HG02884 (cell line): Measurements from ENCODE around the gene ALDH9A1.
A peak's percentile ranks its signal among the peaks of the same experiment; 100 is the strongest.
"Not testable (repeated sequence)": the region's sequence is repeated elsewhere in the genome, so short reads cannot be mapped to it uniquely, and the experiment has no call there.

Experiments
- ATAC-seq: cut with Tn5 transposase; IDR thresholded peaks from one replicate; pipeline ENCODE4 v1.9.1; 2021; ENCODE audit warnings: mild to moderate bottlenecking, moderate library complexity; ENCODE audit not compliant: unreplicated experiment

ALDH9A1 gene

DNA sequence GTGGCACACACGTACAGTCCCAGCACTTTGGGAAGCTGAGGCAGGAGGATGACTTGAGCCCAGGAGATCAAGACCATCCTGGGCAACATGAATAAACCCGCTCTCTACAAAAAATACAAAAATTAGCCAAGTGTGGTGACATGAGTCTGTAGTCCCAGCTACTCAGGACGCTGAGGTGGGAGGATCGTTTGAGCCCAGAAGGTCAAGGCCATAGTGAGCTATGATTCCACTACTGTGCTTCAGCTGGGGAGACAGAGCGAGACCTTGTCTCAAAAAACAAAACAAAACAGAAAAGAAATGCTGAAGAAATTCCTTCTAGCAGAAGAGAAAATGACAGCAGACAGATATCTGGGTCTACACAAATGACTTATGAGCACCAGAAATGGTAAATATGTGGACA lies 10.3 kb downstream of the ALDH9A1 start:
- no peak for ATAC-seq

DNA sequence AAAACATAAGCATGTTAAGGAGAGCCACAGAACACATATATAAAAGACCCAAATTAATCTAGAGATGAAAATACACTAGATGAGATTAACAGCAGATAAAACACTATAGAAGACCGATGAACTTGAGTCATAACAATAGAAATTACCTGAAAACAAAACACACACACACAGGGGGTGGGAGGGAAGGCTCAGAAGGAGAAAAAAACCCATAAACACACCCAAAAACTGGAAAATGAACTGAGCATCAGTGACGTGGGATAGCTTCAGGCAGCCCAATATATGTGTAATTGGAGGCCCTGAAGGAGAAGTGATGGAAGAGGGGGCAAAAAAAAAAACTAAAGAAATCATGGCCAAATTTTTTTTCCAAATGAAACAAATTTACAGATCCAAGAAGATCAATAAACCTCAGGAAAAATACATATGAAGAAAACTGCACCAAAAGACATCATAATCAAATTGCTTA lies 11.4 kb downstream of the ALDH9A1 start:
- ATAC-seq: peak; percentile 58

DNA sequence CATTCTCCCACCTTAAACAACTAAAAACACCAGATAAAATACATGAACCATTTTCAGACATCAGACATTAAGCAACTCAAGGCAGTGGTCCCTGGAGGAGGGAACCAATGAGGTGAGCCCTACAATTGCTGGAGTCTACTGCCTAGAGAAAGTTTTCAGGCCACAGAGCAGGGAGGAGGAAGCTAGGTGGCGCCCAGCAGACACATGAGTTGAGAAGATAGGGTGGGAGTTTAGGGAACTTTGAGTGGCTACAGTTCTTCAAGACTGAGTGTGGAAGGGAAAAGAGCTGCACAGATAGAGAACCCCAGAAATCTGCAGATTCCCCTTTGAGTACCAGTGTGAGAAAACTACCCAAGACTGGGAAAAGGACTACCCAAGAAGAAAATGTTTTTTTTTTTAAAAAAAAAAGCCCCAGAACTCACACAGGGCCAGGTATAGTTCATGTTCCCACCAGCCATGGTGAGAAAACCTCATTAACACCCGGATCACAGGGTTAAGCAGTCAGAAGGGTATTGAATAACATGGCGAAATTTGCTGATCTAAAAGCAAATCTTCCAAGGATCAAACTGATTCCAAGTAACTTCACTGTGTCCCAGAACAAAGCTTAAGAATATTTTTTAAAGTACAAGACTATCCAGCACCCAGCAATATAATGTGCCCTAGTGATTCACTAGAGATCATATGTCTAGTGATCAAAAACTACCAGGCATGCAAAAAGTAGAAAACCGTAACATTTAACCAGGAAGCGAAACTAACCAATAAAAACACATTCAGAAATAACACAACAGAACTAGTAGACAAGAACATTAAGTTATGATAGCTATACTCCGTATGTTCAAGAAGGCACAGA lies 12.0 kb downstream of the ALDH9A1 start:
- peak; percentile 78 for ATAC-seq

DNA sequence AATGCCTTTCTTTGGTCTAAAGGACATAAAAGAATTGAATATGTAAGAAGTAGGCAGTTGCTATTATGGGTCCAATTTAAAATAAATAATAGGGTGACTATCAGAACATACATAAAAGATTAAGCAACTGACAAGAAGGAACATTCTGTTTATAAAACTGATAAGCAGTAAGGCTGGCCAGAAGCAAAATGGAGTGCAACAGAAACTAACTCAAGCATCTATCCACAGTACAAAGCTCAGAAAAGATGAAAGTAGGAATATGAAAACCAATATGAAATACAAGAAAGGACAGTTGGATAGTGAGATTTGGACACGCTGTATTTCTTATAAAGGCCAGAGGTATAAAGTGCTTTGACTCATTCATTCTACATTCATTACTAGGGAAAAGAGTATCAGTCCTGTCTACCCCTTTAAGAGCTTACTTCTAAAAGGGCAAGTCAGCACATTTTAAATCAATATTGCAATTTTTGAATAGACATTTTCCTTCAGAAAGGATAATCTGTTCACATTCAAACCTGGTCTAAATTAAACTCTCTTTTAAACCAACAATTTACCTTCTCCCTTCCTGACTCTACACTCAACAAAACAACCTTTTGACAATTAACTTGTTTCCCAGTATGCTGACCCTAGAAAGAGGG lies 14.4 kb downstream of the ALDH9A1 start:
- no peak for ATAC-seq

DNA sequence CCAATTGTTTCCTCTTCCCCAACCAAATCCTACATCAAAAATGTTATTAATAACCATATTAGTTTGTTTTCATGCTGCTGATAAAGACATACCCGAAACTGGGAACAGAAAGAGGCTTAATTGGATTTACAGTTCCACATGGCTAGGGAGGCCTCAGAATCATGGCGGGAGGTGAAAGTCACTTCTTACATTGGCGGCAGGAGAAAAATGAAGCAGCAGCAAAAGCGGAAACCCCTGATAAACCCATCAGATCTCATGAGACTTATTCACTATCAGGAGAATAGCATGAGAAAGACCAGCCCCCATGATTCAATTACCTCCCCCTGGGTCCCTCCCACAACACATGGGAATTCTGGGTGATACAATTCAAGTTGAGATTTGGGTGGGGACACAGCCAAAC lies 17.6 kb downstream of the ALDH9A1 start:
- not testable (repeated sequence) for ATAC-seq

DNA sequence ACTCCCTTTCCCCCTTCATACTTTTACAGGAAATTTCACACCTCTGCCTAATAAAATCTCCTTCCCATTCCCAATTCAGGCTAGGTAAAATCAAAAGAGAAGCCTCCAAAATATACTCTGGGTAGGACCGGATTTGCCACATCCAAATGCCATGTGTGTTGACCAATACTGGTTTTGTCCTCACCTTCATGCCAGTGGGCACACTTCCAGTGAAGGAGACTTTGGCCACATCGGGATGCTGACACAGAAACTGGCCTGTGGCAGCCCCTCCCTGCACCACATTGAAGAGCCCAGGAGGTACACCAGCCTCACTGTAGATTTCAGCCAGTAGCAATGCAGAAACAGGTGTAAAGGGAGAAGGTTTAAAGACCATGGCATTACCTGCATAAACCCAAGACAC lies 18.1 kb downstream of the ALDH9A1 start:
- ATAC-seq: no peak

DNA sequence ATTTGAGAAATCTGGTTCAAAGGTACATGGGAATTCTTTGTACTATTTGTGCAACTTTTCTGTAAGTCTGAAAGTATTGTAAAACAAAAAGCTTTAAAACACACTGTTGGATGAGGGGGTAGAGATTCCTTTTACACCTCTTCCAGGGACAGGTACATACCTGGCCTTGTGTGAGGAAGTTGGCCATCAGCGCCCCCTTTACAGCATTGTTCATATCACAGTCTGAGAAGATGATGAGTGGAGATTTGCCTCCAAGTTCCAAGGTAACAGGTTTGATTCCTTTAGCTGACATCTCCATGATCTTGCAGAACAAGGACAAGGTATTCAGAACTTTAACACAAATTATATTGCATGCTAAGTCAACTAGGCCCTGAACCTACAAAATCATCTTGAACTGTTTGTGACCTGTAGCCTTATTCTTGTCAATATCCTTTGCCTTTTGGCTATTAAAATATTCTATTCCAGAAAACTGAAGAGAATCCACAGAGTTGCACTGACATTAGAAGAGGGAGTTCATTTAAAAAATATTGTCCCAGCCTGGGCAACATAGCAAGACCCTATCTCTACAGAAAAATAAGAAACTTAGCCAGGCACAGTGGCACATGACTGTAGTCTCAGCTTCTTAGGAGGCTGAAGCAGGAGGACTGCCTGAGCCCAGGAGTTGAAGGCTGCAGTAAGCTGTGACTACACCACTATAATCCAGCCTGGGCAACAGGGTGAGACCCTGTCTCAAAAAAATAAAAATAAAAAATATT lies 18.9 kb downstream of the ALDH9A1 start:
- no peak for ATAC-seq

DNA sequence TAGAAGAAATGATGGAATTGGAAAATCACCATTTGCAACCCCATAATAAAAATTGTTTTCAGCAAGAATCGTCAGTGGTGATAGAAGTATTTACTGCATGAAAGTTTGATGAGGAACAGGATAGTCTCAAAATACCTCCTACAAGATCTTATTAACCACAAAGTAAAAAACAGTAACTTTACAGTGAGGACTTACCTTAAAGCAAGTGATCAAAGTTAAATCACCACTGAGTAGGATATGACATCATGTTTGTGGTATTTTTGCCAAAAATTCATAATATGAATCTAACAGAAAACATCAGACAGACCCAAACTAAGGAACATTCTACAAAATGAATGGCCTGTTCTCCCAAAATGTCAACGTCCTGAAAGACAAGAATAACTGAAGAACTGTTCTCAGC lies 19.9 kb downstream of the ALDH9A1 start:
- no peak for ATAC-seq

DNA sequence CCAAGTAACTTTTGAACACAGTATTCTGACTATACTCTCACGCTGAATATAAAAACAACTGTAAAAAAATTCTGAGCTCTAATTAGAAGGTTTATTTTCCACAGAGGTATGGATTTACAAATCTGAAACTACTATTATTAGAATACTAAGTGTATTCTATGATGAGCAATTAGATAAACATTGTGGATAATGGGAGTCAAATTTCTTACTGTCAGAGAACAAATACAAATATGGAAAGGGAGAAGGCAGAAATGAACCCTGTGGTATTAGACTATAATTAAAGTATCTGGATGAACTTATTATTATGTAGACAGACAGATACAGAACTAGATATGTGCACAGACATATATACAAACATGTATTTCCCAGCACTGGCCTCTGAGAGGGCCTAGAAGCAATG lies 22.6 kb downstream of the ALDH9A1 start:
- no peak for ATAC-seq

DNA sequence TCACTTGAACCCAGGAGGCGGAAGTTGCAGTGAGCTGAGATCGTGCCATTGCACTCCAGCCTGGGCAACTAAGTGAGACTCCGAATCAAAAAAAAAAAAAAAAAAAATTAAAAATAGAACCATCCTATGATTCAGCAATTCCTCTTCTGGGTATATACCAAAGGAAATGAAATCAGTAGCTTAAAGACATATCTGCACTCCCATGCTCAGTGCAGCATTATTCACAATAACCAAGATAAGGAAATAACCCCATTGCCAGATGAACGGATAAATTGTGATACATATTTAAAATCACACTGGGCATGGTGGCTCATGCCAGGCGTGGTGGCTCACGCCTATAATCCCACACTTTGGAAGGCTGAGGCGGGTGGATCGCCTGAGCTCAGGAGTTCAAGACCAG lies 23.8 kb downstream of the ALDH9A1 start:
- ATAC-seq: no peak

DNA sequence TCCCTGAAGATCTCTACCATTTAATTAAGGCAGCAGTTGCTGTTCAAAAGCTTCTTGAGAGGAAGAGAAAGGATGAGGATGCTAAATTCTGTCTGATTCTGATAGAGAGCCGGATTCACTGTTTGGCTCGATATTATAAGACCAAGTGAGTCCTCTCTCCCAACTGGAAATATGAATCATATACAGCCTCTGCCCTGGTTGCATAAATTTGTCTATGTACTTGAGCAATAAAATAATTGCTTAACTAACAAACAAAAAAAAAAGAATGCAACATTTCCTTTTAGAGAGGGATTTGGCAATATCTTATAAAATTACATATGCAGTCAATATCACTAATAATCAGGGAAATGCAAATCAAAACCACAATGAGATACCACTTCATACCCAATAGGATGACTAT lies 26.8 kb downstream of the ALDH9A1 start:
- ATAC-seq: no peak

DNA sequence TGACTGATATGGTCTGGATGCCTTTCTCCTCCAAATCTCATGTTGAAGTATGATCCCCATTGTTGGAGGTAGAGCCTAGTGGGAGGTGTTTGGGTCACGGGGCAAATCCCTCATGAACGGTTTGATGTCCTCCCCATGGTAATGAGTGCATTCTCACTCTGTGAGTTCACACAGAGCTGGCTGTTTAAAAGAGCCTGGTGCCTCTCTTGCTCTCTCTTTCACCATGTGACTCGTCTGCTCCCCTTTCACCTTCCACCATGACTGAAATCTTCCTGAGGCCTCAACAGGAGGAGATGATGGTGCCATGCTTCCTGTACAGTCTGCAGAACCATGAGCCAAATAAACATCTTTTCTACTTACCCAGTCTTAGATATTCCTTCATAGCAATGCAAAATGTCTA lies 30.2 kb downstream of the ALDH9A1 start:
- ATAC-seq: no peak

DNA sequence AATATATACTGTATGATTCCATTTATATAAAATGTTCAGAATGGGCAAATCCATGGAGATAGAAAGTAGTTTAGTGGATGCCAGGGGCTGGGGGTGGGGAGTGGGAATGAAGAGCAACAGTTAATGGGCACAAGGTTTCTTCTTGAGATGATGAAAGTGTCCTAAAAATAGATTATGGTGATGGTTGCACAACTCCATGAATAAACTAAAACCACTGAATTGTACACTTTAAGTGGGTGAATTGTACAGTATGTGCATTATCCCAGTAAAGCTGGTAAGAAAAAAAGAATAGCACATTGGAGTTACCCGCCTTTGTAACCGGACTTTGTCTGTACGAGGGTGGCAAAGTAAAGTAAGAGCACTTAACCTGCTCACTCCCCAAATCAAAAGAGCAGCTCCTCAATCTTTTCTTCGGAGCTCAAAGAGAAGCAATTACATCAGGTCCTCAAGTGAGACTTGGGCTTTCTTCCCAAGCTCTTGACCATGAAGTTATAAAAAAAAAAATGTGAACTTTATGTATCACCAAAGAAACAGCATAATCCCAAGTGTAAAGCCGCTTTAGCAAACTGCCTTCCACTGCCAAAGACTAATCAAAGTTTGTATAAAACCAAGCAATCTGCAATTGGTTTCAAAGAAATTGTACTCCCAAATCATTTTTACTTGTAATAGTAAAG lies 32.1 kb downstream of the ALDH9A1 start:
- ATAC-seq: no peak

DNA sequence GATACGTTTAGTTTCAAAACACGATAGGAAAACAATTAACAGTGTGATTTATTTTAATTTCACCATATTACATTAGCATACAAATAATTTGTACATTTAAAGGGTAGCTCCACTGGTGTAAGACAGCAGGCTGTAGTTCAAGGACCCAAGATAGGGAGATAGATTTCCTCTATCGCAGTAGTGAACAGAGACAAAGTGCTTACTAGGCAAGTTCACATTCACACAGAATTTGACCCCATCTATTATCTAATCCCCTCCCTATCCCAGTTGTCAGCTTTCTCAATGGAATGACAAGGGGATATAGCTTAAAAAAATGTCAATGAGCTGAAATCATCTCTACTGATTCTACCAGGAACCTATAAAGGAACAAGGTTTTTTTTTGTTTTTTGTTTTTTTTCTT lies 36.2 kb downstream of the ALDH9A1 start:
- no peak for ATAC-seq

DNA sequence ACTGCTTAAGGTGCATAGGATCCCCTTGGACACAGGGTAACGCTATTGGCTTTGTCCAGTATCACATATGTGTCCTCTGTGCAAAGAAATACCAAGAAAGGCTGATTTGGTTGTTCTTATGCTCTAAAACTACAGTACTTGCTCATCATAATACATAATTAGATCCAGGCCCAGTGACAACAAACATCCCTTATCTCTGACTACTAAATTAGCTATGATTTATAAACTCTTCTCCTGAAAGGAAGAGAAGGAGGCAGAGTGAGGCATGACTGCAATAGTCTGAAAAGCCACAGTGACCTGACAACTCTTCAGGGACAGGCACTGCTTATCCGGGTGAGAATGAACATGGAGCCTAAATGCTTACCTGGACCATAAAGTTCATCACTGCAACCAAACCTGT lies 36.7 kb downstream of the ALDH9A1 start:
- ATAC-seq: no peak

DNA sequence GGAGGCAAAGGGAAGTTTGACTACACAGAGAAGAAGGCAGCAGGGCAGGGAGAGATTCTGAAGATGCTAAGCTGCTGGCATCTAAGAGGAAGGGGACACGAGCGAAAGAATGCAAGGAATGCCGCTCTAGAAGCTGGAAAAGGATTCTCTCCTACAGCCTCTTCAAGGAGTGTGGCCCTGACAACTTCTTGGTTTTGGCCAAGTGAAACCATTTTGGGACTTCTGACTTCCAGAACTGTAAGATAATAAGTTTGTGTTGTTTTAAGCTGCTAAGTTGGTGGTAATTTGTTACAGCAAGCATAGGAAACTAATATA lies 38.8 kb downstream of the ALDH9A1 start:
- no peak for ATAC-seq

DNA sequence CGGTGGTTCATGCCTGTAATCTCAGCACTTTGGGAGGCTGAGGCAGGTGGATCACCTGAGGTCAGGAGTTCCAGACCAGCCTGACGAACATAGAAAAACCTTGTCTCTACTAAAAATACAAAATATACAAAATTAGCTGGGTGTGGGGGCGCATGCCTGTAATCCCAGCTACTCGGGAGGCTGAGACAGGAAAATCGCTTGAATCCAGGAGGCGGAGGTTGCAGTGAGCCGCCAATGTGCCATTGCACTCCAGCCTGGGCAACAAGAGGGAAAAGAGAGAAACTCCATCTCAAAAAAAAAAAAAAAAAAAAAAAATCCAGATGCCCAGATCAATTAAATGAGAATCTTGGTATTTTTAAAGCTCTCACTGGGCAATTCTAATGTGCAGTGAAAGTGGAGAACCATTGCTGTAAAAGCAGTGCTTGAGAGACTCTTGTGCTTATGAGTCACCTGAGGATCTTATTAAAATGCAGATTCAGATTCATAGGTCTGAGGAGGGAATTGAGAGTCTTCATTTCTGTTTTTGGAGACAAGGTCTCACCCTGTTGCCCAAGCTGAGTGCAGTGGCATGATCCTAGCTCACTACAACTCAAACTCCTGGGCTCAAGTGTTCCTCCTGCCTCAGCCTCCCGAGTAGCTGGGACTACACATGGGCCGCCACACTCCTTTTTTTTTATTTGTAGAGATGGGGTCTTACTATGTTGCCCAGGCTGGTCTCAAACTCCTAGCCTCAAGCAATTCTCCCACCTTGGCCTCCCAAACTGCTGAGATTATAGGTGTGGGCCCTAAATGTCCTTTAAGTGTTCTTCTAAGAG lies 39.4 kb downstream of the ALDH9A1 start:
- ATAC-seq: not testable (repeated sequence)

DNA sequence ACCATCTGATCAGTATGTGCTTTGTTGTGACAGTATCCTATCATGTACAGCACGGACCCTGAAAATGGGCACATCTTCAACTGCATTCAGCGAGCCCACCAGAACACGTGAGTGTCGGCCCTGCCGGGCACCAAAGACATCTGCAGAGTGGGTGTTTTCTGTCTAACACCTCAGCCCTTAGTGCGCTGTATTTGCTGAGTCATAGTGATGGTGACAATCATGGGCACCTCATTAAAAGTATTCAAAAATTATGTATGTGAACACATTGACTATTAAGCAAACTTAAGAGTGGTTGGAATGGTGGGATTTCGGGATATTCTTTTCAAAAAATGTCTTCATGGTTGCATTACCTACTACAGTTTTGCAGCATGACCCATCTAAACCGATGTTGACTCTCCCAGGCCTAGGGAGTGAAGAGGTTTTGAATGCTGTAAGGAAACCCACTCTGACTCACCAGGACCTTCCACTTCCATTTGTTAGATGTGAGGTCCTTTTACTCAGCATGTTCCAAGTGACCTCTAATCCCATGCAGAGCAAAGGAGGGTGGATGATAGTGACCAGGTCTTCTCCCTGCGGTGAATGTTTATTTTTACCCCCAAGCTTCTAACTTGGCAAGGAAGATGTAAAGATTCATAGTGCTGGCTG lies 47.3 kb downstream of the ALDH9A1 start:
- ATAC-seq: no peak

DNA sequence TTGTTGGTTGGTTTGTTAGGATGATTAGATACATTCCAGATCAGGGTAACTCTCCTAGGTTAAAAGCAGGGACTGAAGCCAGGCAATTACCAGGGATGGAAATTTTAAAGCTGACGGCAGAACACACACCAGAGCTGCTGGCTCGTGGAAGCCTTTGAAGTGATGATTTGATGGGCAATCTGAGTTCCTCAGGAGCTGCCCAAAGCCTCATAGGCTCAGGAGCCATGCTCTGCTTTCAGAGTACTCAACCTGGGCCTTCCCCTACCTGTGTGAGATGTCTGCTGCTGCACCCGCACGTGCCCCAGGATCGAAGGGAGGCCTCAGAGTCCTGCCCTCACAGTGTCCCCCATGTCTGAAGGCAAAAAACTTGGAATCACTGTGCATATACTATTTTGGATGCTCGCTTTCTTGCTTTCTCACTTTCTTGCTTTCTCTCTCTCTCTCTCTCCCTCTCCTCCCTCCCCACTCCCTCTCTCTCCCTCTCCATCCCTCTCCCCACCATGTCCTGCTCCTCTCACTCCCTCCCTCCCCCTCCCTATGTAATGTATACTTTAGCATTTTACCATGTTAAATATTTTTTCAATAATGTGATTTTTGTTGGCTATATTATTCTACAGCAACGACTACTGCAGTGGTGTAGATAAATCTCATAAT lies 49.3 kb downstream of the ALDH9A1 start:
- no peak for ATAC-seq

DNA sequence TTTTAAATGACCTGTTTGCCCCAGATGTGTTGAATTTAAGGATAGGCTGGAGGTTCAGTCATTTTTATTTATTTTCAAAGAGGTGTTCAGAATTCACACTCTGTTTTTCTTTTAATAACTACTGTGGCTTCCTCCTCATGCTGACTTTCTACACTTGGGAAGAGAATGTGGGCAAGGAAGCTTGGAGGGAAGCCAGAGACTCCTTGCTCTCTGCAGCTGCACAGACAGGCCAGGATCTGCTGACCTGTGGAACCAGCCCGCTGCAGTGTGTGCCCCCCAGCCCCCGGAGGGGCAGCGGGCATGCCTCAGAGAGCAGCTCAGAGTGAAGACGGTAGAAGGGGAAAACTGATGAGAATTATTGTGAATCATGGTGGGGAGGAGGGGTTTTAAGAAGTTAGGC lies 50.4 kb downstream of the ALDH9A1 start:
- ATAC-seq: no peak
